Measurements from ENCODE around the gene MCC.
A peak's percentile ranks its signal among the peaks of the same experiment; 100 is the strongest.

The MCC gene

DNA sequence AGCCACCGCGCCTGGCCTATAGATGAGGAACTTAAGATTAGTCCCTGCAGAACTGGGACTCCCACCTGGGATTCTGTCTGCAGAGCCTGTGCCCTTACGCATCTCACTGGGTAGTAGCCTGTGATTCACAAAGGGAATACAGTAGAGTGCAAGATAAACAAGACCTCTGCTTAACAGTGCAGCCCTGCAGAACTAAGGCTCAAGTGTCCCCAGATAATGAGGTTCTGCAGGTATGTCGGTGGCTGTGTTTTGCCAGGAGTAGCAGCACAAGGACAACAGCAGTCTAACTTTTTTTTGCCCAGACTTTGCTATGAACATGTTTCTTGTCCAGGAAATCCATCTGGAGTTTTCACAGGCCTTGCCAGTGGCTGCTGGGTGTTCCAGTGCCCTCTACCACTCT, 451.9 kb downstream of the MCC start:
- CTCF ChIA-PET: no interaction called here
- POLR2A ChIA-PET (ENCODE audit: low non-redundant PET): no interaction called here
- no peak for DNase-seq (ENCODE audit: low spot score)
- no peak overlapping the region for H3K27ac ChIP-seq
- TF ChIP-seq, protein P1, sequence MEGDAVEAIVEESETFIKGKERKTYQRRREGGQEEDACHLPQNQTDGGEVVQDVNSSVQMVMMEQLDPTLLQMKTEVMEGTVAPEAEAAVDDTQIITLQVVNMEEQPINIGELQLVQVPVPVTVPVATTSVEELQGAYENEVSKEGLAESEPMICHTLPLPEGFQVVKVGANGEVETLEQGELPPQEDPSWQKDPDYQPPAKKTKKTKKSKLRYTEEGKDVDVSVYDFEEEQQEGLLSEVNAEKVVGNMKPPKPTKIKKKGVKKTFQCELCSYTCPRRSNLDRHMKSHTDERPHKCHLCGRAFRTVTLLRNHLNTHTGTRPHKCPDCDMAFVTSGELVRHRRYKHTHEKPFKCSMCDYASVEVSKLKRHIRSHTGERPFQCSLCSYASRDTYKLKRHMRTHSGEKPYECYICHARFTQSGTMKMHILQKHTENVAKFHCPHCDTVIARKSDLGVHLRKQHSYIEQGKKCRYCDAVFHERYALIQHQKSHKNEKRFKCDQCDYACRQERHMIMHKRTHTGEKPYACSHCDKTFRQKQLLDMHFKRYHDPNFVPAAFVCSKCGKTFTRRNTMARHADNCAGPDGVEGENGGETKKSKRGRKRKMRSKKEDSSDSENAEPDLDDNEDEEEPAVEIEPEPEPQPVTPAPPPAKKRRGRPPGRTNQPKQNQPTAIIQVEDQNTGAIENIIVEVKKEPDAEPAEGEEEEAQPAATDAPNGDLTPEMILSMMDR (conservative IDR thresholded peaks at IDR 0.05; ENCODE audit: low read depth): no peak

DNA sequence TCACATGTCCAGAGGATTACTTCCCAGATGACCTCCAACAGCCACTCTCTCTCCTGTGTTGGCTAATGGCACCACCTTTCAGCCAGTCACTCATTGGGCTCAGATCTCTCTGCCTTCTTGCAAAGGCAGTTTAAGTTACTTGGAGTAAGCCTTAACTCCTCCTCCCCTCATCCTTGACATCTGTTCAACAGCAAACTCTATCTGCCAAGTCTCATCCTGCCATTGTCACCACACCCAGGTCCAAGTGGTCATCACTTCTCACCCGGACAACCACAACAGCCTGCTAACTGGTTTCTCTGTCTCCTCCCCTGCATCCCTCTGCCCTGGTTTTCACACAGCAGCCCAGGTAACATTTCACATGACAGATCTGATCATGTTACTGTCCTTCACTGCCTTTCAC, 453.2 kb downstream of the MCC start:
- ChIA-PET CTCF (no interaction called here), POLR2A (ENCODE audit: low non-redundant PET) (no interaction called here)
- TF ChIP-seq, protein P1 (conservative IDR thresholded peaks at IDR 0.05; ENCODE audit: low read depth): no peak
- DNase-seq (ENCODE audit: low spot score): no peak
- H3K27ac ChIP-seq: no peak overlapping the region

DNA sequence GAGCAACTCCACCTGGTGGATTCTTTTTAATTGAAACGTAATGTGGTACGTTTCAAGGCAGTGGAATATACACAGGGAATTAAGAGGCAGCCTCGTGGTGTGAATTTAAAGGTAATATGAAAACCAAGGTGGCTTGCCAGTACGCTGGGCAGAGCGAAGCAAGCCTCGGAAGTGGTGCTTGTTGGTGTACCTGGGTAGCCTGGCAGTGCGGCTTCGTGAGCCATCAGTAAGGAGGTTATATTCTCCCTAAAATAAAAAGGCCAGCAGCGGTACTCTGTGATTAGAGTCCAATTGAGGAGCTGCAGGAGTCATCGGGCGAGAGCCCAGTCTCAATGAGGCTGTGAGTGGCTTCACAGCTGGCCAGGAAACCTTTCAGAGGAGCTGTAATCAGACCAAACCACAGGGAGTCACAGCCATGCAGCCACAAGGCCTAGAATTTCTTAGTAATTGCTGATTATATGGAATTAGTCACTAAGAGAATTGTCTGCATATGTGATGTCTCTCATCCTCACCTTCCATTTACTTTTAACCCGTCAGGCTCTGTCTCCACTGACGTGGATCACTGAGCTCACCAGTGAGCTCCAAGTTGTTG, 454.0 kb downstream of the MCC start:
- no peak overlapping the region for H3K27ac ChIP-seq
- ChIA-PET CTCF (interaction anchor here (0.5 to 0.9 kb wide), 2 partner anchors 38 to 60 kb away, joined by 3 read pairs; no protein-coding TSS in a partner anchor), POLR2A (ENCODE audit: low non-redundant PET) (no interaction called here)
- TF ChIP-seq, protein P1 (conservative IDR thresholded peaks at IDR 0.05; ENCODE audit: low read depth): no peak
- no peak for DNase-seq (ENCODE audit: low spot score)

DNA sequence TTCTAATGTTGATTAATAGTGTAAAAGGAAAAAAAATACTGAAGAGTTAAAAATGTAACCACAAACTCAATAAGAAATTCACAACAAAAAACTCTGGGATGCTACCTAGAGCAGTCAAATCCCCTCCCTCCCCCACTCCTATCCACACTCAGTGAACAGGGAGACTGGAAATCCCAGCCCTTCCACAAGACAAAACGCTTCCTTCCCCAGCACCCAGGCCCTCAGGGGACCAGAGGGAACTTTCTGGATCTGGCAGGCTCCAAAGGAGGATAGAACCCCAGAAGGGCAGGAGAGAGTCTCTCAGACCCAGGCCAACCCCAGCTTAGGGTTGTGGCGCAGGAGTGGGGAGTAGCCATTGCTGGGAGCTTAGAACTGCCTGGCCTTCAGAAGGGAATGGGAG, 456.7 kb downstream of the MCC start:
- TF ChIP-seq, protein P1 (conservative IDR thresholded peaks at IDR 0.05; ENCODE audit: low read depth): no peak
- ChIA-PET CTCF (interaction anchor here (0.7 kb wide), 2 partner anchors 90 to 352 kb away, joined by 3 to 4 read pairs; no protein-coding TSS in a partner anchor), POLR2A (ENCODE audit: low non-redundant PET) (interaction anchor here (0.7 kb wide), 1 partner anchor 136 kb away, joined by 6 read pairs; no protein-coding TSS in a partner anchor)

DNA sequence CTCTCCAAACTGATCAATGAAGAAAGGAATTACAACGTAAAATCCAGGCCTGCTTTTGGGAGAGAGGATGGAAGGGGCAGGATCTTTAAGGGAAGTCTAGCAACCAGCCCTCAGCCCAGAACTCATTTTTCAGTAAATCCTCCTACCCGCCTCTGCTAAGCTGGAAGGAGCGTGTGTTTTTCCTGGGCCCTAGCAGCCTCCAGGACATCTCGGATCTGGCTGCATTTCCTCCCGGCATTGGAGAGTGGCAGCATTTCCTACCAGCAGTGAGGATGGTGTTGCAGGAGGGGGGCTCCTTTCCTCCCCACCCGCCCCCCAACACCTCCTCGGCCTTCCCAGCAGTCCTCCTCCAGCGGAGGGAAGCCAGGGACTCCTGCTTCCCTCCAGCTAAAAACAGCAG, 457.1 kb downstream of the MCC start:
- CTCF ChIA-PET: interaction anchor here (0.7 kb wide), 2 partner anchors 90 to 352 kb away, joined by 3 to 4 read pairs; no protein-coding TSS in a partner anchor
- 0 out of 2 replicates have a peak overlapping the region, but pooled peaks have one; percentile 19 for H3K27ac ChIP-seq

More for the DNA sequence above, 456.7 kb downstream of the MCC start:
- H3K27ac ChIP-seq: 0 out of 2 replicates have a peak overlapping the region, but pooled peaks have one; percentile 19
- no peak for DNase-seq (ENCODE audit: low spot score)

DNA sequence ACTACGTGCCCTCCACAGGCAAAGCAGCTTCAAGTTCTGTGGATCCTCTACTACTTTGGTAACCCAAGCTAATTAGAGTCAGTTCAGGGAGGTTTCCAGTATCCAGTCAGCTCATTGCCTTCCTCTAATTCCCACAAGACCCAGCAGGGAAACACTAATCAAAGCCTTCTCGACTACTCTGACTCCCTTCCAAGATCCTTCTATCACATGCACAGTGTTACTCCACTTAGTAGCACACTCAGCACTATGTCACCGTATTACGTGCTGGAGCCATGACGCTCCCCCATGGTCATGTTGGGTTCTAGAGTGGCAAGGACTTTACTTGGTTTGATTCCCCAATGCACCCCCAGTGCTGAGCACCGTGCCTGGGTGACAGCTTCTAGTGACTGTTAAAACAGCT, 458.6 kb downstream of the MCC start:
- H3K27ac ChIP-seq: no peak overlapping the region
- DNase-seq (ENCODE audit: low spot score): no peak
- TF ChIP-seq, protein P1 (conservative IDR thresholded peaks at IDR 0.05; ENCODE audit: low read depth): no peak
- POLR2A ChIA-PET (ENCODE audit: low non-redundant PET): no interaction called here
- CTCF ChIA-PET: interaction anchor here (0.6 to 1.5 kb wide), 2 partner anchors 23 to 33 kb away, joined by 3 to 10 read pairs; no protein-coding TSS in a partner anchor

More for the DNA sequence above, 457.1 kb downstream of the MCC start:
- DNase-seq (ENCODE audit: low spot score): no peak
- TF ChIP-seq, protein P1 (conservative IDR thresholded peaks at IDR 0.05; ENCODE audit: low read depth): no peak
- POLR2A ChIA-PET (ENCODE audit: low non-redundant PET): no interaction called here
